Islet precursor cell (in vitro differentiated cells): ENCODE measurements around the gene DIDO1.

ENCODE experiments used
- DNase-seq: peaks from one replicate; pipeline ENCODE4 v3.0.0-alpha.2; 2018

Gene DIDO1

DNA sequence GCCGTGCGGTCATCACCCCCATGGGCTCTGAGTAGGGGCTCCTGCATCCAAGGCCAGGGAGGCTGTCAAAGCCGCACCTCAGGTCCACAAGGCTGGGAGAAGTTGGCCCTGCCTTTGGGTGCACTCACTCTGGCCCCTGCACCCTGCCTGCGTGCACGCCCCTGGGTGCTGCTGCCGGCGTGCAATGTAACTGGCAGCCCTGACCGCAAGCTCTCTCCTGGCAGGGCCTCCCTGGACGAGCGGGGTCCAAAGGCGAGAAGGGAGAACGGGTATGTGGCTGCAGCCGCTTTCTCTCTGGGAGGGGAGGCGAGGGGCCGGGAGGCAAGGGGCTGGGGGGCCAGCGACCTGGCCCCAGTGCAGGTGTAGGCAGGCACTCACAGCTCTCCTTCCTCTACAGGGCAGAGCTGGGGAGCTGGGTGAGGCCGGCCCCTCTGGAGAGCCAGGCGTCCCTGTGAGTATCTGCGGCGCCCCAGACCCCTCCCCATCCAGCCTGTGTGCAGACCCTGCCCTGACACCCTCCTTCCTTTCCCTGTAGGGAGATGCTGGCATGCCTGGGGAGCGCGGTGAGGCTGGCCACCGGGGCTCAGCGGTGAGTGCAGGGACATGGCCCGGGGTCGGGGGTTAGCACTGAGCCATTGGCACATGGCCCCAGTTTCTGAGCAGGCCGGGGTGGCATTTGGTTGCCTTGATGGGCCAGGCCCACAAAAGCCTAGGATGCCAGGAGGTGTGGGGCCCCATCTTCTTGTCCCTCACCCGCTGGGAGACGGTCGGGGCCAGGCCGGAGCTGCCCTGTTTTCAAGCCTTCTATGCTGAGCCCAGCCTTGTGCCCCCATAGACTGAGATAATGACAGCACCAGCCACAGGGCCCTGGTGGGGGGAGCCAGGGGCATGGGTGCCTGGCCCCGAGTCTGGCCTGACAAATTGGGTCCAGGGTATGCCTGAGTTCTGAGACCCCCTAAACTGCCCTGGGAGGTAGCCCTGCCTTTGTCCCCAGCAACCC lies 96.8 kb downstream of the DIDO1 start:
- no peak for DNase-seq

GRCh38 chr20:62828511-62829230 lies 97.6 kb downstream of the DIDO1 start:
- DNase-seq = no peak

DNA sequence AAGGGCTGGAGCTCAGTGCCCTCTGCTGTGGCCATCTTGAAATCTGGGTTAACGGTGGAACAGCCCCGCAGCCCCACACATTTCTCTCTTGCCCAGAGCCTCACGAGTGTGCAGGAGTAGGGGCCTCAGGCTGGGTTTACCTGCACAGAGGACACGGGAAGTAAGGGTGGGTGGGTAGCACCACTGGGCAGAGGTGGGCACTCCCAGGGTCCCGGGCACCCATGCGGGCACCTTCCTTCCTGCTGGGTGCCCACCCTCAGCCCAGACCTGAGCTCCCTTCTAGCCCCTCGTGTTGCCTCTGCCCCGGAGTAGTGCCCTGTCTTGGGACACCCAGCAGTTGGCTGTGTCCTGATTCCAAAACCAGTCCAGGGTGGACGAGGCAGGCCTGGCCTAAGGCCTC lies 98.3 kb downstream of the DIDO1 start:
- DNase-seq = no peak
